OCI-LY1 (cell line): ENCODE measurements around the gene CTNND1.

Experiments
- H2AFZ ChIP-seq: fragments of 200-600 bp; sonication (generic), shearing (Covaris generic); 2 replicates; pipeline ENCODE4 v1.6.0; 2014; ENCODE audit warnings: antibody characterized with exemption, mild to moderate bottlenecking, low read length
- H3F3A ChIP-seq: fragments of 200-600 bp; sonication (generic), shearing (Covaris generic); 2 replicates; pipeline ENCODE4 v1.6.0; 2014; ENCODE audit warnings: mild to moderate bottlenecking, antibody characterized with exemption, low read length, moderate library complexity; ENCODE audit not compliant: insufficient read depth
- H3K27ac ChIP-seq: fragments of 200-600 bp; sonication (generic); 2 replicates; pipeline ENCODE4 v1.5.1; 2014; ENCODE audit warnings: low read length, mixed run types, mild to moderate bottlenecking, low read depth; ENCODE audit not compliant: poor library complexity, severe bottlenecking
- H3K27me3 ChIP-seq: fragments of 200-600 bp; sonication (generic); 2 replicates; pipeline ENCODE4 v1.6.0; 2014; ENCODE audit warnings: antibody characterized with exemption, mild to moderate bottlenecking, low read length, moderate library complexity; ENCODE audit not compliant: insufficient read depth
- H3K36me3 ChIP-seq: fragments of 200-600 bp; sonication (generic); 2 replicates; pipeline ENCODE4 v1.6.1; 2014; ENCODE audit warnings: mild to moderate bottlenecking, antibody characterized with exemption, low read length, moderate library complexity, mixed read lengths; ENCODE audit not compliant: insufficient read depth
- H3K4me1 ChIP-seq: fragments of 200-600 bp; sonication (generic); 2 replicates; pipeline ENCODE4 v1.5.1; 2014; ENCODE audit warnings: mild to moderate bottlenecking, low read length, moderate library complexity; ENCODE audit not compliant: insufficient read depth, severe bottlenecking
- H3K4me2 ChIP-seq: fragments of 200-600 bp; sonication (generic), shearing (Covaris generic); 2 replicates; pipeline ENCODE4 v1.6.1; 2014; ENCODE audit warnings: low read length
- H3K4me3 ChIP-seq: fragments of 200-600 bp; sonication (generic); 2 replicates; pipeline ENCODE4 v1.5.1; 2014; ENCODE audit warnings: low read length, low read depth, mild to moderate bottlenecking, mixed read lengths; ENCODE audit not compliant: poor library complexity, severe bottlenecking
- H3K79me2 ChIP-seq: fragments of 200-600 bp; shearing (Covaris generic); 2 replicates; pipeline ENCODE4 v1.6.1; 2016; ENCODE audit warnings: mixed run types, low read length, mixed read lengths; ENCODE audit not compliant: insufficient read depth
- H3K9ac ChIP-seq: fragments of 200-600 bp; sonication (generic), shearing (Covaris generic); 2 replicates; pipeline ENCODE4 v1.6.1; 2014; ENCODE audit warnings: mild to moderate bottlenecking, low read length, mixed read lengths
- H3K9me2 ChIP-seq: fragments of 200-600 bp; sonication (generic), shearing (Covaris generic); 2 replicates; pipeline ENCODE4 v1.6.1; 2014; ENCODE audit warnings: low read depth, mild to moderate bottlenecking, low read length, mixed read lengths
- H3K9me3 ChIP-seq: fragments of 200-600 bp; shearing (Covaris generic); 2 replicates; pipeline ENCODE4 v1.6.1; 2014; ENCODE audit warnings: low read length, mixed read lengths
- H4K20me1 ChIP-seq: fragments of 200-600 bp; sonication (generic), shearing (Covaris generic); 2 replicates; pipeline ENCODE4 v1.6.0; 2016; ENCODE audit warnings: mild to moderate bottlenecking, low read length; ENCODE audit not compliant: insufficient read depth
- EZH2 ChIP-seq: fragments of 200-600 bp; sonication (generic), shearing (Covaris generic); IDR thresholded peaks from 2 replicates; pipeline ENCODE4 v1.8.0; 2017; ENCODE audit warnings: borderline replicate concordance, mixed run types, mild to moderate bottlenecking, antibody characterized with exemption, low read length, moderate library complexity, mixed read lengths
- TF ChIP-seq, protein P1 (sequence below): fragments of 200-600 bp; sonication (generic), shearing (Covaris generic); IDR thresholded peaks from 2 replicates; pipeline ENCODE4 v1.5.1; 2017; ENCODE audit warnings: mild to moderate bottlenecking, antibody characterized with exemption, low read length, moderate library complexity, mixed read lengths

Gene CTNND1

DNA sequence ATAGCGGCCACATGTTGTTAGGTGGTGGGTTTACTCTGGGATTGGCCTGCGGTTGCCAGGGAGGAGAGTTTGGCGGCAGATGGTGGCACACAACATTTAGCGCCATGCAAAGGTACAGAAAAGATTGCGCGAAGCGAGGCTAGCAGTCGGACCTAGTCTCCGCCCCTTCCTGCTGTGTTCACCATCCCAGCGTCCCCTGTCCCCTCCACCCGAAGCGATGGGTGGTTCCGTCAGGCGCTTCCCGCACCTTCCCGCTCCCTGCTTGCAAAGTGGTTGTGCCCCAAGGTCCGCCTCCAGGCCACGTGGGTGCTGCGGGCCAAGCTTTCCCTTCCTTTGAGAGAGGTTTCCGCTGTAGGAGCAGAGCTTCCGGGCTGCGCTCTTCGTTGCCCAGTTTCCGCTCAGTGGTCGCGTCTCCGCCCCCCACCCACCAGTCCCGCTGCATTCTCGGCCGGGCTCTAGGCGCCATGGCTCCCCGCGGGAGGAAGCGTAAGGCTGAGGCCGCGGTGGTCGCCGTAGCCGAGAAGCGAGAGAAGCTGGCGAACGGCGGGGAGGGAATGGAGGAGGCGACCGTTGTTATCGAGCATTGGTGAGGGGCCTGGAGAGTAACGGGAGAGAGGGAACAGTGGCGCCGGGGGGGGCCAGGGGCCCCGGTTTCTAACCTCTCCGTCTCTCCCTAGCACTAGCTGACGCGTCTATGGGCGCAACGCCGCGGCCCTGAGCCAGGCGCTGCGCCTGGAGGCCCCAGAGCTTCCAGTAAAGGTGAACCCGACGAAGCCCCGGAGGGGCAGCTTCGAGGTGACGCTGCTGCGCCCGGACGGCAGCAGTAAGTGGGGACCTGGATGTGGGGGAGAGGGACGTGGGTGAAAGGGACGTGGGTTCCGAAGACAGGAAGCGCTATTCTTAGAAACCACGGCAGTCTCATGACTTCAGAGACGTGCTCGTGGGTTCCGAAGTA is 20.2 kb upstream of the CTNND1 start, which contains the start of gene SELENOH:
TSS of gene SELENOH (plus strand) at position 360 of the 955 bp plus-strand sequence. CDS start at position 465, 105 bp downstream.
- H4K20me1 ChIP-seq: no peaks in the 10 kb centered on the region
- H3K9ac ChIP-seq: peak within 1 kb of the TSS; percentile 99
- TF ChIP-seq, protein P1, sequence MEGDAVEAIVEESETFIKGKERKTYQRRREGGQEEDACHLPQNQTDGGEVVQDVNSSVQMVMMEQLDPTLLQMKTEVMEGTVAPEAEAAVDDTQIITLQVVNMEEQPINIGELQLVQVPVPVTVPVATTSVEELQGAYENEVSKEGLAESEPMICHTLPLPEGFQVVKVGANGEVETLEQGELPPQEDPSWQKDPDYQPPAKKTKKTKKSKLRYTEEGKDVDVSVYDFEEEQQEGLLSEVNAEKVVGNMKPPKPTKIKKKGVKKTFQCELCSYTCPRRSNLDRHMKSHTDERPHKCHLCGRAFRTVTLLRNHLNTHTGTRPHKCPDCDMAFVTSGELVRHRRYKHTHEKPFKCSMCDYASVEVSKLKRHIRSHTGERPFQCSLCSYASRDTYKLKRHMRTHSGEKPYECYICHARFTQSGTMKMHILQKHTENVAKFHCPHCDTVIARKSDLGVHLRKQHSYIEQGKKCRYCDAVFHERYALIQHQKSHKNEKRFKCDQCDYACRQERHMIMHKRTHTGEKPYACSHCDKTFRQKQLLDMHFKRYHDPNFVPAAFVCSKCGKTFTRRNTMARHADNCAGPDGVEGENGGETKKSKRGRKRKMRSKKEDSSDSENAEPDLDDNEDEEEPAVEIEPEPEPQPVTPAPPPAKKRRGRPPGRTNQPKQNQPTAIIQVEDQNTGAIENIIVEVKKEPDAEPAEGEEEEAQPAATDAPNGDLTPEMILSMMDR: no peak
- TF ChIP-seq EZH2: no peak
- no peaks in the 10 kb centered on the region for H3K9me3 ChIP-seq
- H3K4me1 ChIP-seq: peaks cover 17% of the 10 kb centered on the region
- H3K27ac ChIP-seq: peak within 1 kb of the TSS; percentile 89
- no peaks in the 10 kb centered on the region for H3K27me3 ChIP-seq
- H3K4me2 ChIP-seq: peak within 1 kb of the TSS; percentile 89
- H3K36me3 ChIP-seq: peaks cover 69% of the 10 kb centered on the region
- peaks cover 12% of the 10 kb centered on the region for H3K79me2 ChIP-seq
- H3K9me2 ChIP-seq: no peaks in the 10 kb centered on the region
- peak within 1 kb of the TSS; percentile 98 for H3K4me3 ChIP-seq
- no peaks in the 10 kb centered on the region for H3F3A ChIP-seq
- peak within 1 kb of the TSS; percentile 75; the same call in 1 of the 2 replicates for H2AFZ ChIP-seq

DNA sequence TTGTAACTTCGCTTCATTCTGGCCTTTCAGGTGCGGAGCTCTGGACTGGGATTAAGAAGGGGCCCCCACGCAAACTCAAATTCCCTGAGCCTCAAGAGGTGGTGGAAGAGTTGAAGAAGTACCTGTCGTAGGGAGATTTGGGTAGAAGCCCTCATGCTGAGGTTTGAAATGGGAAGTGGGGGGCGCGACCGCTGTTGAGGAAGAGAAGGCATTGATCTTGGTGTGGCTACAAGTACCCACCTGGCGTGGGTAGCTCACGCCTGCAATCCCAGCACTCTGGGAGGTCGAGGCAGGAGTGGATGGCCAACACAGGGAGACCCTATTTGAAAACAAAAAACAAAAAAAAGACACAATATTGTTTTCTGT is 19.5 kb upstream of the CTNND1 start:
- Histone ChIP-seq H3K9ac (peak overlapping the region; percentile 99), H3K27ac (peak overlapping the region; percentile 89), H3K79me2 (peaks cover 12% of the 10 kb centered on the region), H3K36me3 (peaks cover 72% of the 10 kb centered on the region), H3K9me3 (no peaks in the 10 kb centered on the region), H3K9me2 (no peaks in the 10 kb centered on the region), H3K4me2 (peak overlapping the region; percentile 89), H2AFZ (no peak overlapping the region), H3K27me3 (no peaks in the 10 kb centered on the region), H3F3A (no peaks in the 10 kb centered on the region), H3K4me1 (peaks cover 17% of the 10 kb centered on the region), H4K20me1 (no peaks in the 10 kb centered on the region), H3K4me3 (peak overlapping the region; percentile 98)
- TF ChIP-seq, protein P1: no peak
- TF ChIP-seq EZH2: no peak

DNA sequence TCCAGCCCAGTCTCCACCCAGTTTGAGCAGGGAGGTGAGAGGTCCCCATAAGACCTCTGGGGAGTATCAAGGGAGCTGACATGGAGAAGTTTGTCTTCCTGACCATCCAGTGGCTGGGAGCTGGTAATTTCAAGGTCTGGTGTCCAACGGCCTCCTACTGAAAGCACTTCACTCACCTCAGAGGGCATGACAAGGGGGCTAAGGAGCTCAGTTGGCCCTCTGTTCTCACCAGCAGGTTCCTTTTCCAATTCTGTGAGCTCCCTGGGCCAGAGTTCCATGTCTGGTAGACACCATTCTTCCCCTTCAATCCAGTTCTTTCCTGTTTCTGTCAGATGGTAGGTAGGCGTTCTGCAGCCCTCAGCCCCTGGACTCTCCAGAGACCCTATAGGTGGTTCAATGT is 17.2 kb upstream of the CTNND1 start:
- Histone ChIP-seq H3K9ac (no peak overlapping the region), H3K36me3 (peaks cover 52% of the 10 kb centered on the region)
- TF ChIP-seq, protein P1: no peak
- TF ChIP-seq EZH2: no peak

More for the DNA sequence above, 17.2 kb upstream of the CTNND1 start:
- Histone ChIP-seq H3K4me1 (peaks cover 17% of the 10 kb centered on the region), H4K20me1 (no peaks in the 10 kb centered on the region), H3K9me3 (no peaks in the 10 kb centered on the region), H3K27ac (no peak overlapping the region), H3F3A (no peaks in the 10 kb centered on the region), H2AFZ (no peak overlapping the region), H3K4me3 (no peak overlapping the region), H3K79me2 (peaks cover 12% of the 10 kb centered on the region), H3K27me3 (no peaks in the 10 kb centered on the region), H3K9me2 (no peaks in the 10 kb centered on the region), H3K4me2 (no peak overlapping the region)
